ENCODE measurements around the gene MCOLN1.

Gene MCOLN1

GRCh38 chr19:7578127-7578526 lies 55.7 kb downstream of the MCOLN1 start:
- DNase-seq = no peak

GRCh38 chr19:7579182-7579581 lies 56.8 kb downstream of the MCOLN1 start:
- no peak for DNase-seq

- DNase-seq = no peak
Measured at GRCh38 chr19:7582446-7582845, 60.0 kb downstream of the MCOLN1 start.

Data from CD4-positive, alpha-beta T cell treated with Interleukin-17A for 4 hours (primary cell).